VCaP (cell line): ENCODE measurements around the gene GXYLT2.

Experiments
- H3K27ac ChIP-seq: fragments of 450-650 bp; 2 replicates; pipeline ENCODE4 v1.5.1; 2017
- CTCF ChIP-seq: fragments of 450-650 bp; conservative IDR thresholded peaks from 2 replicates; pipeline ENCODE4 v1.5.1; 2017; ENCODE audit warnings: mild to moderate bottlenecking, moderate library complexity

GXYLT2 gene

GRCh38 chr3:73021301-73021835 lies 133.5 kb downstream of the GXYLT2 start:
- no peak overlapping the region for H3K27ac ChIP-seq
- no peak for TF ChIP-seq CTCF

GRCh38 chr3:73024836-73025235 lies 137.0 kb downstream of the GXYLT2 start:
- no peak overlapping the region for H3K27ac ChIP-seq
- no peak for TF ChIP-seq CTCF

GRCh38 chr3:73026111-73026759 lies 138.4 kb downstream of the GXYLT2 start:
- H3K27ac ChIP-seq: no peak overlapping the region
- TF ChIP-seq CTCF: no peak
